Measurements from ENCODE around the gene ELF2.
A peak's percentile ranks its signal among the peaks of the same experiment; 100 is the strongest.
"Not testable (repeated sequence)": the region's sequence is repeated elsewhere in the genome, so short reads cannot be mapped to it uniquely, and the experiment has no call there.

ELF2 gene

GRCh38 chr4:139221687-139222086 lies 44.7 kb upstream of the ELF2 start:
- no peaks in the 10 kb centered on the region for H3K36me3 ChIP-seq (ENCODE audit: insufficient read depth, low read length)
- H4K20me1 ChIP-seq (ENCODE audit: insufficient read depth, low read length, poor library complexity, severe bottlenecking), result no peaks in the 10 kb centered on the region
- H3K27me3 ChIP-seq (ENCODE audit: insufficient read depth, low read length, poor library complexity, severe bottlenecking), result no peaks in the 10 kb centered on the region
- H3K4me2 ChIP-seq (ENCODE audit: low read depth, low read length, poor library complexity, severe bottlenecking), result no peak overlapping the region
- H2AFZ ChIP-seq (ENCODE audit: low read length), result no peak overlapping the region
- TF ChIP-seq CTCF (conservative IDR thresholded peaks at IDR 0.05; ENCODE audit: low read length) (no peak), EZH2phosphoT487 (IDR thresholded peaks at IDR 0.05; ENCODE audit: borderline replicate concordance) (no peak)
- no peaks in the 10 kb centered on the region for H3K79me2 ChIP-seq (ENCODE audit: insufficient read depth, low read length)
- H3K9me2 ChIP-seq (replicated peaks; ENCODE audit: low read depth, low read length), result no peaks in the 10 kb centered on the region
- H3K9ac ChIP-seq (ENCODE audit: low read depth, low read length, poor library complexity, severe bottlenecking), result no peak overlapping the region
- no peaks in the 10 kb centered on the region for H3K9me3 ChIP-seq (ENCODE audit: insufficient read depth, low read depth, low read length)
- H3F3A ChIP-seq (ENCODE audit: low read depth), result no peaks in the 10 kb centered on the region
- H3K4me1 ChIP-seq (ENCODE audit: insufficient read depth, low read length, poor library complexity, severe bottlenecking), result peaks cover 11% of the 10 kb centered on the region
- no peak overlapping the region for H3K4me3 ChIP-seq (ENCODE audit: low read length, poor library complexity, severe bottlenecking)

- Histone ChIP-seq H3F3A (ENCODE audit: low read depth) (no peaks in the 10 kb centered on the region), H4K20me1 (ENCODE audit: insufficient read depth, low read length, poor library complexity, severe bottlenecking) (no peaks in the 10 kb centered on the region), H3K9me3 (ENCODE audit: insufficient read depth, low read depth, low read length) (no peaks in the 10 kb centered on the region), H3K4me1 (ENCODE audit: insufficient read depth, low read length, poor library complexity, severe bottlenecking) (peaks cover 13% of the 10 kb centered on the region), H3K79me2 (ENCODE audit: insufficient read depth, low read length) (no peaks in the 10 kb centered on the region), H3K27me3 (ENCODE audit: insufficient read depth, low read length, poor library complexity, severe bottlenecking) (no peaks in the 10 kb centered on the region), H3K4me2 (ENCODE audit: low read depth, low read length, poor library complexity, severe bottlenecking) (no peak overlapping the region), H3K9me2 (replicated peaks; ENCODE audit: low read depth, low read length) (no peaks in the 10 kb centered on the region), H3K4me3 (ENCODE audit: low read length, poor library complexity, severe bottlenecking) (no peak overlapping the region), H2AFZ (ENCODE audit: low read length) (no peak overlapping the region), H3K9ac (ENCODE audit: low read depth, low read length, poor library complexity, severe bottlenecking) (no peak overlapping the region), H3K36me3 (ENCODE audit: insufficient read depth, low read length) (no peaks in the 10 kb centered on the region)
- no peak for TF ChIP-seq CTCF (conservative IDR thresholded peaks at IDR 0.05; ENCODE audit: low read length)
- TF ChIP-seq EZH2phosphoT487 (IDR thresholded peaks at IDR 0.05; ENCODE audit: borderline replicate concordance), result no peak
These were observed 42.5 kb upstream of the ELF2 start for GRCh38 chr4:139219450-139220055.

- Histone ChIP-seq H3K9me2 (replicated peaks; ENCODE audit: low read depth, low read length) (no peaks in the 10 kb centered on the region), H3K4me2 (ENCODE audit: low read depth, low read length, poor library complexity, severe bottlenecking) (peak overlapping the region; percentile 16), H3K9me3 (ENCODE audit: insufficient read depth, low read depth, low read length) (no peaks in the 10 kb centered on the region), H4K20me1 (ENCODE audit: insufficient read depth, low read length, poor library complexity, severe bottlenecking) (no peaks in the 10 kb centered on the region), H3K9ac (ENCODE audit: low read depth, low read length, poor library complexity, severe bottlenecking) (no peak overlapping the region), H2AFZ (ENCODE audit: low read length) (peak overlapping the region; percentile 65), H3K4me1 (ENCODE audit: insufficient read depth, low read length, poor library complexity, severe bottlenecking) (peaks cover 11% of the 10 kb centered on the region), H3K4me3 (ENCODE audit: low read length, poor library complexity, severe bottlenecking) (no peak overlapping the region), H3F3A (ENCODE audit: low read depth) (no peaks in the 10 kb centered on the region), H3K27me3 (ENCODE audit: insufficient read depth, low read length, poor library complexity, severe bottlenecking) (no peaks in the 10 kb centered on the region), H3K36me3 (ENCODE audit: insufficient read depth, low read length) (no peaks in the 10 kb centered on the region), H3K79me2 (ENCODE audit: insufficient read depth, low read length) (no peaks in the 10 kb centered on the region)
- TF ChIP-seq EZH2phosphoT487 (IDR thresholded peaks at IDR 0.05; ENCODE audit: borderline replicate concordance) (no peak), CTCF (conservative IDR thresholded peaks at IDR 0.05; ENCODE audit: low read length) (no peak)
These were observed 37.1 kb upstream of the ELF2 start for GRCh38 chr4:139214039-139214534.

- H3K79me2 ChIP-seq (ENCODE audit: insufficient read depth, low read length); H4K20me1 ChIP-seq (ENCODE audit: insufficient read depth, low read length, poor library complexity, severe bottlenecking); H3K9me2 ChIP-seq (replicated peaks; ENCODE audit: low read depth, low read length); H3K4me3 ChIP-seq (ENCODE audit: low read length, poor library complexity, severe bottlenecking); H3K9ac ChIP-seq (ENCODE audit: low read depth, low read length, poor library complexity, severe bottlenecking); H3F3A ChIP-seq (ENCODE audit: low read depth); H3K27me3 ChIP-seq (ENCODE audit: insufficient read depth, low read length, poor library complexity, severe bottlenecking); H3K9me3 ChIP-seq (ENCODE audit: insufficient read depth, low read depth, low read length); H3K36me3 ChIP-seq (ENCODE audit: insufficient read depth, low read length): not testable (repeated sequence)
- H2AFZ ChIP-seq (ENCODE audit: low read length), result peak overlapping the region; percentile 65
- H3K4me1 ChIP-seq (ENCODE audit: insufficient read depth, low read length, poor library complexity, severe bottlenecking), result peaks cover 11% of the 10 kb centered on the region
- peak overlapping the region; percentile 16 for H3K4me2 ChIP-seq (ENCODE audit: low read depth, low read length, poor library complexity, severe bottlenecking)
These were observed 36.6 kb upstream of the ELF2 start for GRCh38 chr4:139213633-139214032.
